AG04449 (cell line): ENCODE measurements around the gene APC.

ENCODE experiments used
- CTCF ChIA-PET: fragments of 350-600 bp; formaldehyde crosslinking; extraction: SDS; loops from one replicate; lab custom pipeline; 2021; ENCODE audit warnings: antibody characterized with exemption; lab: Yijun Ruan, JAX
- POLR2A ChIA-PET: fragments of 400-600, 350-600 bp; formaldehyde crosslinking; extraction: SDS; loops from one replicate; lab custom pipeline; 2020; ENCODE audit warnings: antibody characterized with exemption, inconsistent platforms; lab: Yijun Ruan, JAX
- DNase-seq: peaks from one replicate; pipeline ENCODE4 v3.0.0-alpha.2; 2010; ENCODE audit warnings: low read depth, low spot score
- H3K4me3 ChIP-seq: 2 replicates; pipeline ENCODE4 v1.5.1; 2011; ENCODE audit warnings: low read depth, mild to moderate bottlenecking, control low read depth, low read length
- TF ChIP-seq, protein P1 (sequence below): IDR thresholded peaks from one replicate; pipeline ENCODE4 v1.5.1; 2011; ENCODE audit warnings: mild to moderate bottlenecking, moderate library complexity, low read length, control low read depth, inconsistent platforms; ENCODE audit not compliant: insufficient read depth; ENCODE audit errors: missing control alignments

The APC gene

DNA sequence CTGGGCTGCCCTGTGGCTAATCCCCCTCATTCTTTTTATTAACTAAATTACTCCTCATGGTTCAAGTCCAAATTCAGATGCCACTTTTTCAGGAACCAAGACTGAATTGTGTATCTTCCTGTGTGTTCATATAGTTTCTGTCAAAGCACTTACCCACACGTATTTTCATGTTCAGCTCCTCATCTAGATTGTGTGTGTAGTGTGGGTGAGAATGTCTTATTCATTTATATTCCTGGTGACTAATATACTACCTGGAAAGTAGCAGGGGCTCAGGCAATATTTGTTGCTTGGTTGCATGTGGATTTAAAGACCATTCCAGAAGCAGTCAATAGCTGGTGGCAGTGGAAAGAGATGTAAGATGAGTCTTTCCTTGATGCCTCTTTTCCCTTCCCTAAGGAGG is 74.9 kb downstream of the APC start:
- no peak for DNase-seq

DNA sequence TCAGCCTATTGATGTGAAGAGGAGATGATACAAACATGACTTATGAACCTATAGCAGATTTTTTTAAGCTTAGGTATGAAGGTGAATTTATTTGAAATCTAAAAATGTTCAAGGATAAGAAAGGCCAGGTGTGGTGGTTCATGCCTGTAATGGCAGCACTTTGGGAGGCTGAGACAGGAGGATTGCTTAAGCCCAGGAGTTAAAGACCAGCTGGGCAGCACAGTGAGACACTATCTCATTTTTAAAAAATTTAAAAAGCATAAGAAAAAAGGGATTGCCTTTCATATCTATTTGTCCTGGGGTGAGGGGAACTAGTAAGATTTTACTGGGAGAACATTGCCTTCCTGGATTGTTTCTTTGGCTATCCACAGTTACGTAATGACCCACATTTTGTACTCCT is 82.6 kb downstream of the APC start:
- ChIA-PET CTCF (interaction anchor here (1.6 kb wide), 1 partner anchor 28 kb away, joined by 5 read pairs; no protein-coding TSS in a partner anchor), POLR2A (no interaction called here)
- no peak overlapping the region for H3K4me3 ChIP-seq
- TF ChIP-seq, protein P1, sequence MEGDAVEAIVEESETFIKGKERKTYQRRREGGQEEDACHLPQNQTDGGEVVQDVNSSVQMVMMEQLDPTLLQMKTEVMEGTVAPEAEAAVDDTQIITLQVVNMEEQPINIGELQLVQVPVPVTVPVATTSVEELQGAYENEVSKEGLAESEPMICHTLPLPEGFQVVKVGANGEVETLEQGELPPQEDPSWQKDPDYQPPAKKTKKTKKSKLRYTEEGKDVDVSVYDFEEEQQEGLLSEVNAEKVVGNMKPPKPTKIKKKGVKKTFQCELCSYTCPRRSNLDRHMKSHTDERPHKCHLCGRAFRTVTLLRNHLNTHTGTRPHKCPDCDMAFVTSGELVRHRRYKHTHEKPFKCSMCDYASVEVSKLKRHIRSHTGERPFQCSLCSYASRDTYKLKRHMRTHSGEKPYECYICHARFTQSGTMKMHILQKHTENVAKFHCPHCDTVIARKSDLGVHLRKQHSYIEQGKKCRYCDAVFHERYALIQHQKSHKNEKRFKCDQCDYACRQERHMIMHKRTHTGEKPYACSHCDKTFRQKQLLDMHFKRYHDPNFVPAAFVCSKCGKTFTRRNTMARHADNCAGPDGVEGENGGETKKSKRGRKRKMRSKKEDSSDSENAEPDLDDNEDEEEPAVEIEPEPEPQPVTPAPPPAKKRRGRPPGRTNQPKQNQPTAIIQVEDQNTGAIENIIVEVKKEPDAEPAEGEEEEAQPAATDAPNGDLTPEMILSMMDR, result no peak
- no peak for DNase-seq

More for the DNA sequence above, 74.9 kb downstream of the APC start:
- TF ChIP-seq, protein P1, result no peak
- POLR2A ChIA-PET, result no interaction called here
- H3K4me3 ChIP-seq, result no peak overlapping the region
- CTCF ChIA-PET, result no interaction called here

DNA sequence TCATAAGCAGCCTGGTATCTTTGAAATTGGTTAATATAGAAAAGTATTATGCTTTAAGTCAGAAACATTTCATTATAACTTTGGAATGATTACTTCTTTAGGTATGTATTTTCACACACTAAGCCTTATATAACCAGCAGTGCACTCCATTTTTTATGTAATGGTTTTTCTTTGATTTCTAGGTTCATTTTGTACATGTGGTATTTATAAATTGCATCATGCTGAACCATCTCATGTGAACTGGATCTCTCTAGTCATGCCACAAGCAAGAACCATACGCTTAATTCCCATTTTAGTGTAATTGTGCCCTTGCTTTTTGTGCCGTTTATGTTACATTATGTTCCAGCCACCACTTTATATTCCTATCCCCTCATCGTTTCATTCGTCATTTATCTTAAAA is 84.8 kb downstream of the APC start:
- DNase-seq, result peak; percentile 29
- TF ChIP-seq, protein P1, result no peak
- POLR2A ChIA-PET, result no interaction called here
- no peak overlapping the region for H3K4me3 ChIP-seq
- CTCF ChIA-PET, result no interaction called here

DNA sequence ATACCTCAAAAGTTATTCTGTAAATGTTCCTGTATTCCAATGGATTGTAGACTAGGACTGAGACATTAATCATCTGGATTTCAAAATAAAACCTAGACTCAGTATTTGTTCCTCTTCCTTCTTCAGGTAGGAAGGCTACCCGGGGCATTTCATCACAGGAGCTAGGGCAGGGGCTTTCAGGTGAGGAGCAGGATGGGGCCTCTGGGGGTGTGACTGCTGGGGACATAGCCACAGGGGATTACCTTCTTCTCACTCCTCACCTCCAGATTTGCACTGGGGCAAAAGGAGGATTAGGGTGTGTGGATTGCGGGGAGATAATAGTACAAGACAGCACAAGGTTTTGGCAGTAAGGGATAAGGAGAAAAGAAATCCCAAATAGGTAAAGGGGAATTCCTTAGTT is 85.5 kb downstream of the APC start:
- H3K4me3 ChIP-seq, result no peak overlapping the region
- DNase-seq, result no peak
- TF ChIP-seq, protein P1, result no peak
- CTCF ChIA-PET, result no interaction called here
- POLR2A ChIA-PET, result no interaction called here

DNA sequence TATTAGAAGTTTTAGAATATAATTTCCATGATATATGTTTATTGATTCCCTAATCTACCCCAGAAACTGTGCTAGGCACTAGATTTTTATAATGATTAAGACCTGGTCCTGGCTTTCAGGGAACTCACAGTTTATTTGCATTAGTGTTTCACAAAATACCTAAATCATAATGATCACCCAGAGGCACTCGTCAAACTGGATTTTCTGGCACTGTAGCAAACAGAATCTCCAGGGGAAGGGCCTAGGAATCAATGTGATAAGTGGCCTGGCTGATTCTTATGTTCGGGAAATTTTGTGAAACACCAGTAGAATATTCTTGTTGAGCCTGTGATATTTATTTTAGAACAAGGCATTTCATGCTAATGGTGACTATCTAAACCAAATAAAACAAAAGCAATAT is 86.0 kb downstream of the APC start:
- H3K4me3 ChIP-seq, result no peak overlapping the region
- CTCF ChIA-PET, result no interaction called here
- no peak for DNase-seq
- TF ChIP-seq, protein P1, result no peak
- POLR2A ChIA-PET, result no interaction called here

DNA sequence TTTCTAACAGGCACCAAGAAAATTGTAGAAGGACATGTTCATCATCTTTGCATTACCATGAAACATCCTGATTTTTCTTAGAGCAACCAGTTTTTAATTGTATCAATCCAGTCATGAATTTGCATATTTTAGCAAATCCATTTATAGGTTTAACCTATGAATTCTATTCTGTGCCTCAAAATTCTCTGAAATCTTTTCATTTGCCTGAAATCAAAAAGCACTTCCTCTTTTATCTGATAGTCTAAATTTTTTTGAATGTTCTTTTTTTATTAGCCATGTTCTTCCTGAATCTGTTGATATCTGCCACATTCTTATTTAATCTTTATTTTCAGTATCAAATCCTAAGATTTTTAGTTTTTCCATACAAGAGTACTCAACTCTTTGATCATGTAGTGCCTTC is 86.5 kb downstream of the APC start:
- POLR2A ChIA-PET, result no interaction called here
- TF ChIP-seq, protein P1, result no peak

More for the DNA sequence above, 86.5 kb downstream of the APC start:
- H3K4me3 ChIP-seq, result no peak overlapping the region
- DNase-seq, result no peak
- CTCF ChIA-PET, result no interaction called here
